Mucosa of gallbladder (tissue), 1 donor: ENCODE measurements around the gene TTC7B. TPM values are rescaled to one million over a fixed set of nuclear protein-coding genes. Genes with fewer than 3 reads are reported as not detected.

Experiments
- DNase-seq: peaks from one replicate; pipeline ENCODE4 v3.0.0-alpha.2; 2020; ENCODE audit warnings: low spot score
- total RNA-seq: library from RNA; stranded (reverse); gene quantifications from one replicate; pipeline ENCODE4 v1.2.1, GENCODE V29; 2021
- donor health status: DM: no; HTN: no; CAD: no.

TTC7B gene
- total RNA-seq, 1 donor from 2014 or later, result 31.5 TPM

DNA sequence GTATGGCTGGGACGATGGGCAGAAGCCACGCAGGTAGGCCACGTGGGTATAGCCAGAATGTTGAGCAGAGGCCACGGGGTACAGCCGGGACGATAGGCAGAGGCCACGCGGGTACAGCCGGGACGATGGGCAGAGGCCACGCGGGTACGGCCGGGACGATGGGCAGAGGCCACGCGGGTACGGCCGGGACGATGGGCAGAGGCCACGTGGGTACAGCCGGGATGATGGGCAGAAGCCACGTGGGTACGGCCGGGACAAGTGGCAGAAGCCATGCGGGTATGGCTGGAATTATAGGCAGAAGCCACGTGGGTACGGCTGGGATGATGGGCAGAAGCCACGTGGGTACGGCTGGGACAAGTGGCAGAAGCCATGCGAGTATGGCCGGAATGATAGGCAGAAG, 195.0 kb downstream of the TTC7B start:
- DNase-seq, result no peak

GRCh38 chr14:90620568-90621077, 195.6 kb downstream of the TTC7B start:
- DNase-seq, result no peak

GRCh38 chr14:90619911-90620310, 196.3 kb downstream of the TTC7B start:
- DNase-seq, result no peak

GRCh38 chr14:90617961-90618360, 198.3 kb downstream of the TTC7B start:
- DNase-seq, result no peak

GRCh38 chr14:90616881-90617280, 199.3 kb downstream of the TTC7B start:
- no peak for DNase-seq

- no peak for DNase-seq
Observed at GRCh38 chr14:90616313-90616712, 199.9 kb downstream of the TTC7B start.

DNA sequence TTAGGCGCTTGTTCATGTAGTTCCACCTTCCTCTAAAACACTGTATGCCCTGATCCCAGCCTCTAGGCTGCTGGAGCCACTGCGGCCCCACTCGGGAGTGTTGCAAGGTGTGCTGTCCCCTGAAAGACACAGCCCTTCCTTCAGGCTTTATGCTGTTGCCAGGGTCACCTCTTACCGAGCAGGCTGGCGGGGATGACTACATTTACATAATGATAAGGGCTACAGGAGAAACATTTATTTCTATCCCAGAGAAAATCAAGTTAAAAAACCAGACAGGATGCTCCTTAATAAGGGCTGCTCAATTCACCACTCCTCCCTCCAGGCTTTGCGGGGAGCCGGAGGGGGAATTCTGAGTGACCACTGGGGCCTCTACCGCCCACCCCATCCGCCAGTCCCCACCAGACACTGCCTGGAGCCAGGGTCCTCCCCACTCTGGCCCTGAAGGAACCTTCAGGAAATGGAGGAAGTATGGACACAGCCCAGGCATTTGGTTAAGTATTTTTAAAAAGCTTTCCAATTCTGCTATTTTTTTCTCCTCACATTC, 200.6 kb downstream of the TTC7B start:
- no peak for DNase-seq

GRCh38 chr14:90614696-90615516, 201.3 kb downstream of the TTC7B start:
- DNase-seq, result no peak

- DNase-seq, result no peak
Observed at GRCh38 chr14:90613997-90614396, 202.2 kb downstream of the TTC7B start.

GRCh38 chr14:90613453-90613852, 202.8 kb downstream of the TTC7B start:
- DNase-seq, result no peak

GRCh38 chr14:90612801-90613200, 203.4 kb downstream of the TTC7B start:
- DNase-seq, result no peak

GRCh38 chr14:90611936-90612335, 204.3 kb downstream of the TTC7B start:
- no peak for DNase-seq

DNA sequence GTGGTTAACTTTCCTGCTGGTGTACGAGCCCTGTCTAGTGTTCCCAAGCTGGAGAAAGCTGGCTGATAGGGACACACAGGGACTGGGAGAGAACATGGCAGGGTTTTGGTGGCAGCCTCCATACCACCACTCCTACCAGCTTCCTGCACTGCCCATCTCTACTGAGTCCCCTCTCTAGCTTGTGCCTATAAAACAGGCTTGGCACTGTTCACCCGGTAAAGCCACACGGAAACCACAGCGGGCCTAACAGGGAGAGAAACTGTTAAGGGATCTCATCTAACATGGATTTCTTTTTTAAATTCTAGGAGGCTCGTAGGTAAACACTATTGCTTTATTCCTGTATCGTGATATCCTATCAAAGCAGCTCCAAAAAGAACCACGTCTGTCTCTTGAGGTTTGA, 204.7 kb downstream of the TTC7B start:
- no peak for DNase-seq

DNA sequence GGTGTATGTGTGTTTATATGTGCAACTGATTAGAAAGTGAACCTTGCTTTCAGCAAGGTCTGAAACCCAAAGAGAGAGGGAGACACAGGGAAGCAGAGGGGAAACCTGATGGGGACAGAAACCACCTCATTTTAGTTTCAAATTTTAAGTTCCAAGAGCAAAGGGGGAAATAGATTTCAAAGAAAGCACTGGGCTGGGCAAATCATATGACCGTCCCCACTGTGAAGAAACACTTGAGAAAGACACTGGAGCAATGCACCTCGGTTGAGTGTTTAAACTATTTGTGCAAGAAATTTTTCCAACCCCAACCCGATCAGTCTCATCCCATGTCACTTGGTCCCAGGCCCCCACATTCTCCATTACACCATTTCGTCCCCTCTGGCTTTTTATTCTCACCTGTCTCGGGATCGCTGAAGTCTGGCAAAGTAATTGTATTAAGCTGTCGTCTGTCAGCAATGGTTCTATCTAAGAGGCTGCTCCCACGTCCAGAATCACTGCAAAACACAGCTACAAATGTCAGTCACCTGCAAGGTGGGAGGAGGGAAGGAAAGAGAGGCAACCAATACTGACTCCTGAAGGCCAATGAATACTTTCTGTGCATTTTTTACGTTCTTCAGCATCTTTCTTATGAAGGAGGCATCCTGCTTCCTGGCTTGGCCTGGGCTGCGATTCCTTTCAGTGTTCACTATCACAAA, 205.7 kb downstream of the TTC7B start:
- no peak for DNase-seq

DNA sequence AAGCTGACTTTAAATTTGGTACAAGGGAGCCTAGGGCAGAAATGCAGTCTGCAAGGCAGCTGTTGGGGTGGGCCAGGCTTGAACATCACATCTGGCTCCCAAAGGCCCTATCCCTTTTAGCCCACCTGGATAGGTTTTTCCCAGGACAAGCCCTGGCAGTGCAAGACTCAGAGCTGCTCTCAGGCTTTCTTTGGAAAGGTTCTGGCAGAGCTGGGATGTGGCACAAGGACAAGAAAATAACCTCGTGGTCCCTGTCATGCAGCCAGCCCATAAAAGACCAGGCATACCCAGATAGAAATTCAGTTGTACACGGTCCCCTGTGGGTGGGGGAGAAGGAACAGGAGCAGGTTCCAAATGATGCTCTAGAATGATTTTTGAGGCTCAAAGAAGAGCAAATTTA, 206.9 kb downstream of the TTC7B start:
- no peak for DNase-seq

DNA sequence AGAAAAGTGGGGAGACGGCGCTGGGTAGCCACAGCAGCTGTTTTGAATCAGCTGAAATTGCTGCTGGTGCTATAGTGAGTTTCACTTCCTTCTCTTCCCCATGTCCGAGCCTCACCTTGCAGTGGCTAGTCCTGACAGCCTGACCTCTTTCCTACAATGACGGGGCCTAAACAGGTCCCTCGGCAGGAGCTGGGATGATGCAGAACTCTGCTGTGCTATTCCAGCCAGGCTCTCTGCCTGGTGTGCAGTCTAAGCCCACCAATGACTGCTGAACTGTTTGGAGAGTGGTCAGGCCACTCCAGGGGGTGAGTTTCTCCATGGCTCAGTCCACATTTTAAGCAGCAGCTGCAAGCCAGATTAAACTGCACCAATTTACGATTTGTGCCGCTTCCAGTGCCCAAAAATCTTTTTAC, 207.3 kb downstream of the TTC7B start:
- no peak for DNase-seq

GRCh38 chr14:90608281-90608680, 207.9 kb downstream of the TTC7B start:
- no peak for DNase-seq

- DNase-seq, result no peak
Observed at GRCh38 chr14:90607141-90607540, 209.1 kb downstream of the TTC7B start.

DNA sequence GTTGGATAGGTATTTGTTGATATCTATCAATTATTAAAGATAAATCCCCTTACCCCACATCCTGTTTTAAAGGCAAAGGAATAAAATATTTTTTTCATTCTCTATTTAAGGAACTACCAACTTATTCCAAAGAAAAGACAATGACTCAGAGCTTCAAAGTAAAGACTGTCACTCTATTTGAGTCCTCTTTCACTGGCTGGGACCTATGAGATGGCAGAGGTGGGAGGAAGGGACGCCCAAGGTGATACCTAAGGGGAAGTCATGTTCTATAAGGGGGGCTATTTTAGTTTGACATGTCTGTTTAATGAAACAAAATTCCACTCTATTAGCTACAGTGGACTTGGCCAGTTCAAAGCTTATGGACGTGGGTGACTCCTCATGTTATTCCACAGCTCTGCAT, 209.8 kb downstream of the TTC7B start:
- DNase-seq, result no peak

- DNase-seq, result no peak
Observed at GRCh38 chr14:90605430-90605829, 210.8 kb downstream of the TTC7B start.

GRCh38 chr14:90604356-90604755, 211.9 kb downstream of the TTC7B start:
- DNase-seq, result no peak

DNA sequence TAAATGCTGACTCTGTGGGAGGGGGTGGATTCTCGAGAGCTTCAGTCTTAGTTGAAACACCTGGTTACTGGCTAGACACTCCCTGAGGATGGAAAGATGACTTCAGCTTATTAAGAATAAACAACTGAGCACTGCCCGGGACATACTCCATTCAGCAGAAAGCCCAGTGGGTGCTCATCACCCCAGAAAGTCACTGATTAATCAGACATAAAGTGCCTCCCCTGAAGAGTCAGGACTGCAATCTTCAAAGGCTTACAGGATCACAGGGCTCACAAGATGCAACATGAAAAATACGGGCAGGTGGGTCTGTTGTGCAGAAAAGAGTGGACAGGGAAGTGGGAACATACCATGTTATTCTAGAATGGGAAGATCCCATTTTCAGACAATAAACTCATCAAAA, 212.4 kb downstream of the TTC7B start:
- no peak for DNase-seq

- DNase-seq, result no peak
Observed at GRCh38 chr14:90603336-90603735, 212.9 kb downstream of the TTC7B start.
